MV-4-11 (cell line): Measurements from ENCODE around the gene HOXC5.
A peak's percentile ranks its signal among the peaks of the same experiment; 100 is the strongest.

Experiments used
- DNase-seq: peaks from one replicate; lab custom pipeline; 2025; lab: John Stamatoyannopoulos, UW

HOXC5 gene

GRCh38 chr12:54006559-54007220 is 26.2 kb upstream of the HOXC5 start:
- no peak for DNase-seq

GRCh38 chr12:54007538-54008259 is 25.2 kb upstream of the HOXC5 start:
- DNase-seq = no peak

- DNase-seq = no peak
These were observed 24.6 kb upstream of the HOXC5 start for GRCh38 chr12:54008260-54008552.

GRCh38 chr12:54009171-54010052 is 23.4 kb upstream of the HOXC5 start:
- peak; percentile 8 for DNase-seq

GRCh38 chr12:54010053-54010971 is 22.5 kb upstream of the HOXC5 start:
- DNase-seq = no peak

GRCh38 chr12:54010972-54011664 is 21.7 kb upstream of the HOXC5 start:
- no peak for DNase-seq

- DNase-seq = no peak
These were observed 21.0 kb upstream of the HOXC5 start for GRCh38 chr12:54011665-54012532.

GRCh38 chr12:54012631-54013409 is 20.0 kb upstream of the HOXC5 start:
- DNase-seq = no peak

GRCh38 chr12:54014377-54015017 is 18.4 kb upstream of the HOXC5 start:
- no peak for DNase-seq

- DNase-seq = no peak
These were observed 17.6 kb upstream of the HOXC5 start for GRCh38 chr12:54015018-54015931.

GRCh38 chr12:54016051-54016450 is 16.8 kb upstream of the HOXC5 start:
- no peak for DNase-seq

- DNase-seq = no peak
These were observed 16.3 kb upstream of the HOXC5 start for GRCh38 chr12:54016478-54016964.

GRCh38 chr12:54017027-54017788 is 15.6 kb upstream of the HOXC5 start:
- no peak for DNase-seq

GRCh38 chr12:54017878-54018467 is 14.9 kb upstream of the HOXC5 start:
- peak; percentile 71 for DNase-seq

- no peak for DNase-seq
These were observed 14.3 kb upstream of the HOXC5 start for GRCh38 chr12:54018468-54018984.

- DNase-seq = no peak
These were observed 13.6 kb upstream of the HOXC5 start for GRCh38 chr12:54019091-54019811.
